Hepatocyte (in vitro differentiated cells): ENCODE measurements around the gene FAM53B. TPM values are rescaled to one million over a fixed set of nuclear protein-coding genes. Genes with fewer than 3 reads are reported as not detected.

Source experiments
- DNase-seq: peaks from one replicate; pipeline ENCODE4 v3.0.0-alpha.2; 2016; ENCODE audit warnings: low spot score
- H2AFZ ChIP-seq: fragments of 200-600 bp; sonication (generic); 2 replicates; pipeline ENCODE4 v1.6.0; 2016; ENCODE audit warnings: antibody characterized with exemption, mild to moderate bottlenecking
- H3K27ac ChIP-seq: fragments of 200-600 bp; sonication (generic); 2 replicates; pipeline ENCODE4 v1.5.1; 2016; ENCODE audit warnings: mild to moderate bottlenecking
- H3K27me3 ChIP-seq: fragments of 200-600 bp; sonication (generic); 2 replicates; pipeline ENCODE4 v1.6.1; 2016
- H3K36me3 ChIP-seq: fragments of 200-600 bp; sonication (generic); replicated peaks from 2 replicates; pipeline ENCODE4 v1.5.1; 2016; ENCODE audit warnings: low read depth; ENCODE audit not compliant: insufficient read depth
- H3K4me1 ChIP-seq: fragments of 200-600 bp; sonication (generic); 2 replicates; pipeline ENCODE4 v1.5.1; 2016; ENCODE audit warnings: mild to moderate bottlenecking, moderate library complexity; ENCODE audit not compliant: insufficient read depth
- H3K4me2 ChIP-seq: fragments of 200-600 bp; sonication (generic); 2 replicates; pipeline ENCODE4 v1.6.0; 2016
- H3K4me3 ChIP-seq: fragments of 200-600 bp; sonication (generic); 2 replicates; pipeline ENCODE4 v1.5.1; 2016; ENCODE audit warnings: mild to moderate bottlenecking
- H3K79me2 ChIP-seq: fragments of 200-600 bp; sonication (generic); 2 replicates; pipeline ENCODE4 v1.6.0; 2017; ENCODE audit warnings: mild to moderate bottlenecking
- H3K9me2 ChIP-seq: fragments of 200-600 bp; sonication (generic); replicated peaks from 2 replicates; pipeline ENCODE4 v1.6.0; 2017; ENCODE audit warnings: mild to moderate bottlenecking; ENCODE audit not compliant: insufficient read depth
- H3K9me3 ChIP-seq: fragments of 200-600 bp; sonication (generic); 2 replicates; pipeline ENCODE4 v1.5.1; 2016; ENCODE audit warnings: low read depth, mild to moderate bottlenecking
- H4K20me1 ChIP-seq: fragments of 200-600 bp; sonication (generic); 2 replicates; pipeline ENCODE4 v1.6.0; 2016; ENCODE audit warnings: mild to moderate bottlenecking; ENCODE audit not compliant: insufficient read depth, poor library complexity, severe bottlenecking
- CTCF ChIP-seq: fragments of 200-600 bp; sonication (generic); IDR thresholded peaks from 2 replicates; pipeline ENCODE4 v1.5.1; 2016; ENCODE audit warnings: antibody characterized with exemption, mild to moderate bottlenecking; ENCODE audit not compliant: poor library complexity
- EZH2 ChIP-seq: fragments of 200-600 bp; sonication (generic); IDR thresholded peaks from 2 replicates; pipeline ENCODE4 v1.6.1; 2016; ENCODE audit warnings: antibody characterized with exemption, mild to moderate bottlenecking, borderline replicate concordance
- EZH2phosphoT487 ChIP-seq: fragments of 200-600 bp; sonication (generic); IDR thresholded peaks from one replicate; pipeline ENCODE4 v1.6.1; 2018; ENCODE audit warnings: antibody characterized with exemption, mild to moderate bottlenecking, low read depth, moderate library complexity; ENCODE audit not compliant: unreplicated experiment, severe bottlenecking
- WGBS: methylation state at CpG from one replicate; pipeline ENCODE4 v1.1.6; 2016; ENCODE audit warnings: low lambda C conversion rate; ENCODE audit errors: missing lambda C conversion rate; 5-methylcytosine and 5-hydroxymethylcytosine counted together
- polyA plus RNA-seq: library from polyadenylated mRNA; unstranded; fragments of >200 nt; fragmentation: Nextera tagmentation; extraction: Ambion mirVana; gene quantifications from 2 replicates; pipeline ENCODE4 v1.2.1, GENCODE V29; 2016
- total RNA-seq: library from RNA; depleted of rRNA; stranded (reverse); fragments of >200 nt; gene quantifications from 2 replicates; pipeline ENCODE4 v1.2.3, GENCODE V29; 2014

The FAM53B gene
- total and polyA plus RNA-seq, 2 experiments from 2014 or later: 10.3 to 23.6 TPM

- Histone ChIP-seq H3K4me3 (no peak overlapping the region), H3K27me3 (no peaks in the 10 kb centered on the region), H3K36me3 (no peaks in the 10 kb centered on the region), H3K9me2 (no peaks in the 10 kb centered on the region), H3K79me2 (no peaks in the 10 kb centered on the region), H3K4me2 (no peak overlapping the region), H3K9me3 (no peaks in the 10 kb centered on the region), H4K20me1 (no peaks in the 10 kb centered on the region), H2AFZ (no peak overlapping the region), H3K27ac (no peak overlapping the region), H3K4me1 (no peaks in the 10 kb centered on the region)
- TF ChIP-seq CTCF: no peak
- WGBS: 100% methylated on average over 8 of the region's 8 CpGs
- DNase-seq: no peak
These were observed 52.1 kb downstream of the FAM53B start for GRCh38 chr10:124692100-124692446.

DNA sequence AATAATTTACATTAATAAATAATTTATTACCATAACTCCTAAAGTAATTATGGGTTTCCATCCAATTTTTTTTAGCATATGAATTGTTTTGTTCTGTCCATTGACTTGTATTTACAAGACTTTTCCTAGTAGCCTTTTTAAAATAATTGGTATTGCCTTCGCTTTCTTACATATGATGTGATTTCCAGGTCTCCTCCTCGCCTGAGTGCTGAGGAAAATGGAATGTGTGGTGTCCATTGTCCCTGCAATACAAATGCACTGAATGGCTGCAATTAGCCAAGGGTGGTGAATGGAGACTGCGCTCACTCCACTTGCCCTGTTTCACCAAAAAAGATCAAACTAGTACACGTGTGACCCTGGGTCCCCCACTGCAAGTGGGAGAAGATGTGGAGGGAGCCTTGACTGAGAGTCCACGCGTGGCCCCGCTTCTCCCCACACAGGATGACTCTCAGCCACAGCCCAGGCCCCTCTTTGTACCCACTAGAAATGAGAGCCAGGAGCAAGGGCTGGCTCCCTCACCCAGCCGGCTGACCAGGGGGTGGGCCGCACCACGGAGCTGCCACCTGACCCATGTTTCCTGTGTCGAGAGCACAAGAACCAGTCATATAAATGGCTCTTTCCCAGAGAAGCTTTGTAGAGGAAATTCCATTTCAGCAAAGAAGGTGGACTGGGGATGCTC, 52.6 kb downstream of the FAM53B start:
- no peak for DNase-seq
- Histone ChIP-seq H3K36me3 (no peaks in the 10 kb centered on the region), H4K20me1 (no peaks in the 10 kb centered on the region), H3K4me2 (no peak overlapping the region), H2AFZ (no peak overlapping the region), H3K4me1 (no peaks in the 10 kb centered on the region), H3K9me2 (no peaks in the 10 kb centered on the region), H3K27me3 (no peaks in the 10 kb centered on the region), H3K4me3 (no peak overlapping the region), H3K27ac (no peak overlapping the region), H3K9me3 (no peaks in the 10 kb centered on the region), H3K79me2 (no peaks in the 10 kb centered on the region)
- no peak for TF ChIP-seq EZH2phosphoT487
- no peak for TF ChIP-seq EZH2
- TF ChIP-seq CTCF: no peak
- WGBS: 93% methylated on average over 11 of the region's 11 CpGs

- Histone ChIP-seq H3K4me1 (no peaks in the 10 kb centered on the region), H4K20me1 (no peaks in the 10 kb centered on the region), H3K27me3 (no peaks in the 10 kb centered on the region), H3K4me3 (no peak overlapping the region), H3K36me3 (no peaks in the 10 kb centered on the region), H3K27ac (no peak overlapping the region), H3K9me3 (no peaks in the 10 kb centered on the region), H3K79me2 (no peaks in the 10 kb centered on the region), H3K9me2 (no peaks in the 10 kb centered on the region), H2AFZ (no peak overlapping the region), H3K4me2 (no peak overlapping the region)
- no peak for DNase-seq
- WGBS: 90% methylated on average over 5 of the region's 5 CpGs
- TF ChIP-seq EZH2phosphoT487: no peak
- TF ChIP-seq EZH2: no peak
- no peak for TF ChIP-seq CTCF
These were observed 53.2 kb downstream of the FAM53B start for GRCh38 chr10:124691002-124691401.
